GM19328 (cell line): ENCODE data around the gene PRR11.
"Not testable (repeated sequence)": the region's sequence is repeated elsewhere in the genome, so short reads cannot be mapped to it uniquely, and the experiment has no call there.

Experiments
- ATAC-seq: cut with Tn5 transposase; IDR thresholded peaks from one replicate; pipeline ENCODE4 v1.9.1; 2021; ENCODE audit warnings: mild to moderate bottlenecking, moderate library complexity; ENCODE audit not compliant: unreplicated experiment

PRR11 gene

DNA sequence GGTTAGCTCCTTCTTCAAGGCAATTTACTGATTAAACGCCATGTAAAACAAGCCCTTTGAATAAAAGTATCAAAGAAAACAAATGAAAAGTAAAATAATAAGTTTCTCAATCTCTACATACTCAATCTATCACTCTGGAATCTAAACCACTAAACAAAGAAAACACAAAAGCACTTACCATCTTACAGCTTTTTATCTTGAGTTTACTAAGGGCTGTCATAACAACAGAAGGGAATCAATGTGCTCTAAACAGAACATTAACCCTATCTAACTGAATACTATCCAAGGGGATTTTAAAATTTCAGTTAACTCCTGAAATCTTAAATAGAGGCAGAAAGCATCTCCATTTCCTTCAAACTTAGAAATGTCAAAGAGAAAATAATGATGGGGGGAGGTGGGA lies 4.0 kb upstream of the PRR11 start:
- ATAC-seq: no peak

GRCh38 chr17:59152925-59153324 lies 2.6 kb upstream of the PRR11 start:
- ATAC-seq: no peak

GRCh38 chr17:59154292-59154720 lies 1.2 kb upstream of the PRR11 start:
- ATAC-seq: no peak

GRCh38 chr17:59154721-59155438 lies 666 bp upstream of the PRR11 start, which contains the start of gene SKA2:
Gene SKA2 (minus strand): TSS chr17:59155186. CDS start chr17:59155163, 23 bp downstream.
- ATAC-seq: peak; percentile 81

DNA sequence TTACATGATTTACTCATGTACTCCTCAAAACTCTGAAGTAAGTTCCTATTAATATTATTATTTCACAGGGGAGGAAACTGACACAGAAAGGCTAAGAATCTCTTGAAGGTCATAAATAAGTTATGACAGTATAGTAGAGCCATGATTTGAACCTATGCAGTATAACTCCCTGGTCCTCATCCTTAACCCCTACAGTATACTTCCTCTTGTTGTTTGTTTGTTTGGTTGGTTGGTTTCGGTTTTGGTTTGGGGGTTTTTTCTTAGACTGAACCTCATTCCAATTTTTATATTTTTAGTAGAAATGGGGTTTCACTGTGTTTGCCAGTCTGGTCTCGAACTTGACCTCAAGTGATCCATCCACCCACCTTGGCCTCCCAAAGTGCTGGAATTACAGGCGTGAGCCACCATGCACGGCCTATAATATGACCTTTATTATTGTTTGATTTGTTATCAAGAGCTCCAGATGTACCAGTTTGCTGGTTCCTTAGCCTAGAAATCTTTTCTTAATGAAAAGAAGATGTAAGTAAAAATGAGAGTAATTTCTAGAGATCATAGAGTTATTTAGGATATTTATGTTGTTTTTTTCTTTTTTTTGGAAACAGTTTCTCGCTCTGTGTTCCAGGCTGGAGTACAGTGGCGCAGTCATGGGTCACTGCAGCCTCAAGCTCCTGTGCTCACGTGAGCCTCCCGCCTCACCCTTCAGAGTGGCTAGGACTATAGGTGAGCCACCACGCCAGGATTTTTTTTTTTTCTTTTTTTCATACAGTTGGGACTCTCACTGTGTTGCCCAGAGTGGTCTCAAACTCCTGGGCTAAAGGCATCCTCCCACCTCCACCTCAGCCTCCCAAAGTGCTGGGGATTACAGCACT lies 4.8 kb downstream of the PRR11 start:
- no peak for ATAC-seq

- no peak for ATAC-seq
These were observed 5.9 kb downstream of the PRR11 start for GRCh38 chr17:59161477-59161876.

DNA sequence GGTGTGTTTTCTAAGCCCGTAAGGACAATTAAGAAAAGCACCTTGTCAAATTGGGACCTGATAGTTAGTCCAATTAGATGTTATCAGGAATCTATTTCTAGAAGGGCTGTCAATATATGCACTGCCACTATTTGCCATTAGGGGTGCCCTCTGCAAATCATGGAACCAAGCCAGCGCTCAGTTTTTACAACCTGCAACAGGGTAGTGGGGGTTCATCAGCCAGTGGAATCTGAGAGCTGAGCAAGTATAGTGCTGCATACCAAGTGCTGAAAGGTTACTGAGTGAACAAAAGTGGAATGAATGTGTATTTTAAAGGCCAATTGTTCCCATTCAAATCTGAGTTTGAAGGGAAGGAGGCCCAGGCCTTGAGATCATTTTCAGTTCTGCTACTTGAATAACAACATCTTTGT lies 10.4 kb downstream of the PRR11 start:
- no peak for ATAC-seq

GRCh38 chr17:59167571-59168001 lies 12.0 kb downstream of the PRR11 start:
- ATAC-seq: no peak

DNA sequence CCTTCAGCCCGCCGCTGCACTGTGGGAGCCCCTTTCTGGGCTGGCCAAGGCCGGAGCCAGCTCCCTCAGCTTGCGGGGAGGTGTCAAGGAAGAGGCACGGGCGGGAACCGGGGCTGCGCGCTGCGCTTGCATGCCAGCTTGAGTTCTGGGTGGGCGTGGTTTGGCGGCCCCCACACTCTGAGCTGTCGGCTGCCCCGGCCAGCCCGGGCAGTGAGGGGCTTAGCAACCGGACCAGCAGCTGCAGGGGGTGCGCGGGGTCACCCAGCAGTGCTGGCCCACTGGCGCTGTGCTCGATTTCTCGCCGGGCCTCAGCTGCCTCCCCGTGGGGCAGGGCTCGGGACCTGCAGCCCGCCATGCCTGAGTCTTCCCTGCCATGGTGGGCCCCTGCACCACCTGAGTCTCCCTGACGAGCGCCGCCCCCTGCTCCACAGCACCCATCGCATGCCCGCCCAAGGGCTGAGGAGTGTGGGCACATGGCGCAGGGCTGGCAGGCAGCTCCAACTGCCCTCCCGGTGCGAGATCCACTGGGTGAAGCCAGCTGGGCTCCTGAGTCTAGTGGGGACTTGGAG lies 17.0 kb downstream of the PRR11 start:
- ATAC-seq: no peak

DNA sequence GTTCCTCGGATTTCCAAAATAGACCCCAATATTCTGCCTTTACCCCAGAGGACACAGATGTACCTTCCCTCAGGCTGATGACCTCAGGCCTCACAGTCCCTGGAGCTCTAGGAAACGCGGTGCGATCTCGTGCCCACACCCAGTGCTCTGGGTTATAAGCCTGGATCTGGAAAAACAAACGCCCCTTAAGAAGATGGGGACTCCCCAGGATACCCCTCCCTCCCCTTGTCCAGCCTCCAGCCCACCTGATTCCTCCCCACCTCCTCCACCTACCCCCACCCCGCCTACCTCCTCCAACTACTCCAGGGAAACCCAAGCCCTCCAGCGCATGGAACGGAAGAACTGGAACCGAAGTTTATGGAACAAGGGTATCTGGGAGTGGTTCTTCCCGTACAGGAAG lies 19.1 kb downstream of the PRR11 start:
- ATAC-seq: no peak

- no peak for ATAC-seq
These were observed 19.5 kb downstream of the PRR11 start for GRCh38 chr17:59175076-59175475.

GRCh38 chr17:59178266-59178985 lies 22.9 kb downstream of the PRR11 start:
- ATAC-seq: no peak

GRCh38 chr17:59179601-59180000 lies 24.1 kb downstream of the PRR11 start:
- not testable (repeated sequence) for ATAC-seq

- no peak for ATAC-seq
These were observed 25.1 kb downstream of the PRR11 start for GRCh38 chr17:59180626-59181025.

- ATAC-seq: no peak
These were observed 25.9 kb downstream of the PRR11 start for GRCh38 chr17:59181481-59181880.

DNA sequence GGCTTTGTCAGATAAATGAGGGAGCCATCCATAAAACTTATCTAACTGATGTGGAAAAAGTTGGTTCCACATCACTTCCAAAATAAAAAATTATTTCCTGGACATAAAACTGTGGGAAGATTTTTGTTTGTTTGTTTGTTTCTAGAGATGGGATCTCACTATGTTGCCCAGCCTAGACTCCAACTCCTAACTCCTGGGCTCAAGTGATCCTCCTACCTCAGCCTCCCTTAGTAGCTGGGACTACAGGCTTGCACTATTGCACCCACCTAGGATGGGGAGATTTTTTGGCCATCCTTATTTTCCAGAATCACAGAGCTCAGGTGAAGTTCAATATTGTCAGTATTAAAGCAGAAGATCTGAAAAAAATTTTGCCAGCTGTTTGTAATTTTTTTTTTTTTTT lies 30.5 kb downstream of the PRR11 start:
- ATAC-seq: no peak

DNA sequence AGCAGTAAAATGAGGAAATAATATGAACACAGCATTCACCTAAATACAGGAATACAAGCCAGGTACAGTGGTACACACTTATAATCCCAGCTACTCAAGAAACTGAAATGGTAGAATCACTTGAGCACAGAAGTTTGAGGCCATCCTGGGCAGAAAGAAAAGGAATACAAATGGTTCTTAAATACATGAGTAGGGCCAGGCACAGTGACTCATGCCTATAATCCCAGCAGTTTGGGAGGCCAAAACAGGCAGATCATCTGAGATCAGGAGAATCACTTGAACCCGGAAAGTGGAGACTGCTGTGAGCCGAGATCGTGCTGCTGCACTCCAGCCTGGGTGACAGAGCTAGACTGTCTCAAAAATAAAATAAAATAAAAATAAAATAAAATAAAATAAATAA lies 31.3 kb downstream of the PRR11 start:
- no peak for ATAC-seq

- ATAC-seq: no peak
These were observed 35.3 kb downstream of the PRR11 start for GRCh38 chr17:59190806-59191205.

DNA sequence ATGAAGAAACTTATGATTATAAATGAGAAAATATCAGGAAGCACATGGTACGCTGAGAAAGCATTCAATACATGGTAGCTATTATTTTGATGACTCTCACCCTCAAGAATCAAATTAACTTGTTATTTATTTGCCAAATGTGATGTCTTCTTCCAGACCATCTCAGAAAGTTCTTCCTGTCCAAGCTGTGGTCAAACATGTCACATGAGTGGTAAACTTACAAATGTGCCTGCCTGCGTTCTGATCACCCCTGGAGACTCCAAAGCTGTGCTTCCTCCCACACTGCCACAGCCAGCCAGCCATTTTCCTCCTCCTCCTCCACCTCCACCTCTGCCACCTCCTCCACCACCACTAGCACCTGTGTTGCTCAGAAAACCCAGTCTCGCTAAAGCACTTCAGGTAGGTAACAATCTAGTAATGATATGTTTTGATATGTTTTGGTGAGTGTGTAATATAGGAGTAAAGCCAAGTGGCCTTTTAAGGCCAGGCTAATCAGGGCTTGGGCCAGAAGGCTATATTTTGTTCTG lies 37.9 kb downstream of the PRR11 start:
- no peak for ATAC-seq

DNA sequence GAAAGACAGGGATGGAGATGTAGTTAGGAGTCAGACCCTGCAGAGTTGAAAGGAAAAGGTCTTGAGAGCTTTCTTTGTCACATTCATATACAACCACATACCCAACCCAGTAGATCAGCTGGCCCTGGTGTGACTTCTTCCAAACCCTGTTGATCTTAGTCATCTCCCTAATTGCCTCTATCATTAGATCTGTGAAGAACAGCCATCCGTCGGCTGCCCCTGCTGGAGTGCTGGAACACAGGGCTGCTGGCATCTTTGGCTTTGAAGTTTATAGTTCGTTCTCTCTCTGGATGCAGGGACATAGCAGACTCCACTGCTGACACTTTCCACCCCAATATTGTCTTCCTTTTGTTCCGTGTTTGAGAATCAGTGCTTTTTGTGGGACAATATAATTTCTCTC lies 43.9 kb downstream of the PRR11 start:
- ATAC-seq: no peak

DNA sequence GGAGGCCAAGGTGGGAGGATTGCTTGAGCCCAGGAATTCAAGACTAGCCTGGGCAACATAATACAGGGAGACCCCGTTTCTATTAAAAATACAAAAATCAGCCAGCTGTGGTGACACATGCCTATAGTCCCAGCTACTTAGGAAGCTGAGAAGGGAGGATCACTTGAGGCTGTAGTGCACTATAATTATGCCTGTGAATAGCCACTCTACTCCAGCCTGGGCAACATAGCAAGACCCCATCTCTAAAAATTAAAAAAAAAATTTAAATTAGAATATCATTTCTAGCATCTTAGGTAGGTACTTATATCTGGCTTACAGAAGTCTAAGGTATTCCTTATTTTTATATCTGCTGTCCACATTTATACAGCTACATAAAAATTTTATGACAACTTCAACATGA lies 46.8 kb downstream of the PRR11 start:
- no peak for ATAC-seq
